GM21515 (cell line): Measurements from ENCODE around the gene HSPB3.
"Not testable (repeated sequence)": the region's sequence is repeated elsewhere in the genome, so short reads cannot be mapped to it uniquely, and the experiment has no call there.

Experiments
- ATAC-seq: cut with Tn5 transposase; IDR thresholded peaks from one replicate; pipeline ENCODE4 v1.9.1; 2021; ENCODE audit not compliant: unreplicated experiment

The HSPB3 gene

DNA sequence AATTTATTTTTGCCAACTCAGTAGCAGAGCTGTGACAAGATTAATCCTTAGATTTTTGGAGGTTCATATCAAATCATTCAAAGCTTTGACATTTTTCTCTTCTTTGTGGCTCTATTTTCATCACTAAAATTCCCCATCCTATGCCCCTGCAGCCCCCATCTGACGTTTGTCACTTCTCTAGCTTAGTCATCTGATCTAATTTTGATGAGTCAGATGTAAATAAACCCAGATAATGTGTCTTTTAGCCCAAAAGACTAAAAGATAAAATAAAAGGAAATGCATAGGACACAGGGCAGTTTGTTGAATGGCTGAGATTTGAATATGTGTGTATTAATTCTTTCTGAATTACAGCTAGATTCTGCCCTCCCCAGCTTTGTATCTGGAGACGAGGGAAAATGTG lies 897 bp upstream of the HSPB3 start:
- no peak for ATAC-seq

DNA sequence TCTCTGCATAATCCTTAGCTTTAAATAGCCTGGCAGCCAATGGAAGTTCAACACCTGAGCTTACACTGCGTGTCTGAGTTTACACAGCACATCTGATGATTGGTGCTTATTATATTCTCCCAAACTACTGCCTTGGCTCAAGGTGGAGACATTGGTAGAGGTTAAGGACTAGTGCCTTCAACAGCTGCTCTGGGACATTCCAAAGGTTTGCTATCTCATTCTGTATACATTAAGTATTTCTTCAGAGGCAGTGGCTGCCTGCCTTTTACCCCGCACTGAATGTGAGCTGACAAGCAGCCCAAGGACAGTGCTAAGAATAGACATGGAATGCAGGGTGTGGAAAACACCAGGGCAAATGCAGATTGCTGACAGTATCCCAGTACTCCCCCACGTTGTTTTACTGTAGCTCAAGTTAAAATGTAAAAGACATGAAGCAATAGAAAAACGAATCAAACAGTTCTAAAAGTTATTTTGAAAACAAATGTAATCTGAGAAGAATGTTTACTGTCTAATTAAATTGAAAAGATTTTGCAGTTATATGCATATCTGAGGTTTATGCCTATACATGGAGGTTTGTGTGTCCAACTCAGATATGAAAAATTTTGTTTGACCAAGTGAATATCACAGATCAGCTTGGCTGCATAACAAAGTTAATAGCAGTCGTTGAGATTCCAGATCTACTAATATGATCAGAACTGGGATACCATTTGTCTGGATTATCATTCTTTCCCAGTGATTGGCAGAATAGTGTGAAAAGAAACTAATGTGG lies 1.8 kb downstream of the HSPB3 start:
- no peak for ATAC-seq

DNA sequence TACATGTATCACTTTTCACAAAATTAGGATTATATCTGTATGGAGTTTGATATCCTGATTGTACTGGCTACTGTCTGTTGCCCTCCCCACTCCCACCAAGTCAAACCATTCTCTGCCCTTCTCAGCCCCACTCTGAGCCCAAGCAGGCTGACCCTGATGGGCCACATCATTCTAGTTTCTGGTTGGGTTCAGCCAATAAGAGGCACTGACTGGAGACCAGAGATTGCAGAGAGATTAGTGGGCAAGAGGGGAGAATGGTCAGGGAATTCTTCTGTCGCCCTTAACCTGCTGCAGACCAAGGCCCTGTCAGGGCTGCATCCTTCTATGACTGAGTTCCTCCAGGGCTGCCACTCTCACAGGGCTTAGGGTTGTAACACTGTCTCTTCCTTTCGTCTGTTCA lies 2.7 kb downstream of the HSPB3 start:
- no peak for ATAC-seq

DNA sequence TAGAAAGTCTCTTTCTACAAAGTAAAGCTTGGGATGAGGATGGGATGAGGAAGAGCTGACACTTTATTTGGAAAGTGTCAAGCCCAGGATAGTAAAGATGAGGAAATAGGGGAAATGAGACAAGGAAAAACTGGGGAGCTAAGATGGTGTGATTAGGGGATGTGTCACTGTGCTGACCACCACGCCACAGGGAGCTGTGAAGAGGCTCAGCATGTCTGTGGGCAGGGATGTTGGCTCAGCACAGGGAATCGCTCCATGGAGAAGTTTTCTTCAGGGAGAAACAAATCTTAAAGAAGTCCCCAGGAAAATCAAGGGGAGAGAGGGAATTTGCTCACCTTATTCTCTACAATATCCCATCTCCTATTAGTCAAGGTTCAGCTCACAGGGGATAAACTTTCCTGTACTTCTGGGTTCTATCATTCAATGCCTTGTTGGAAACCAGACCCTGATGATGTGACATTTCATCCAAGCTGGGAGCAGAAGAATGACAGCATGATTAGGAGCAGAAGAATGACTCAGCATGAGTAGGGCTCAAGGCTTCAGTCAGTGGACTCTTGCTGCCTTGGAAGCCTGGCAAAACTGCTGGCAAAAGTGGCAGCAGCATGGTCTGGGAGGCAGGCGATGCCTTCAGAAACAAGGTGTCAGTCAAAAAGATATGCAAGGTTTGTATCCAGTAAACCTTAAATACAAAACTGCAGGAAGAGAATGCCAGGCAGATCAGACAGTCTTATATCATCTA lies 4.9 kb downstream of the HSPB3 start:
- no peak for ATAC-seq

DNA sequence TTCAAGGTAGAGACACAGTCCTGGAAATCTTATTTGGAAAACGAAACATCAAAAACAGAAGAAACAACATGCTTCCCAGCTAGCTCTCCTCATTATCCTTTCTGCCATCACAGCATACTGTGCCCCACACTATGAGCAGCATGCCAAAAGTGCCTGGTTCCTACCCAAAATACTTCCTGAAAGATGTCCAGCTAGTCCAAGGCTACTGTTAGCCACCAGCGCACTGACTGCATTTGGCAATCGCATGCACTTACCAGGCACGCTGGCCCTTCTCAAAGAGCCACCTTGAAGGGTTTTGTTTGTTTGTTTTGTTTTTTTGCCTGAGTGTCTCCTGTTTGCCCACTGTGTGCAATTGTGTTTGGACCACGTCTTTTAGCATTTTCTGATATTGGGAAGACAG lies 6.8 kb downstream of the HSPB3 start:
- no peak for ATAC-seq

DNA sequence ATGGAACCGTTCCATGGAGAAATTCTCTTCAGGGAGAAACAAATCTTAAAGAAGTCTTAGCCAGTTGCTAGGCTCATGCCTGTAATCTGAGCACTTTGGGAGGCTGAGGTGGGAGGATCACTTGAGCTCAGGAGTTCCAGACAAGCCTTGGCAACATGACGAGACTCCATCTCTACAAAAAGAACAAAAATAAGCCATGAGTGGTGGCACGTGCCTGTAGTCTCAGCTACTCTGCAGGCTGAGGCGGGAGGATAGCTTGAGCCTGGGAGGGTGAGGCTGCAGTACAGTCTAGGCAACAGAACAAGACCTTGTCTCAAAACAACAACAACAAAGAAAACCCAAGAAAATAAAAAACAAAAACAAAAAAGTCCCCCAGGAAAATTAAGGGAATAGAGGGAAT lies 8.2 kb downstream of the HSPB3 start:
- ATAC-seq = no peak

DNA sequence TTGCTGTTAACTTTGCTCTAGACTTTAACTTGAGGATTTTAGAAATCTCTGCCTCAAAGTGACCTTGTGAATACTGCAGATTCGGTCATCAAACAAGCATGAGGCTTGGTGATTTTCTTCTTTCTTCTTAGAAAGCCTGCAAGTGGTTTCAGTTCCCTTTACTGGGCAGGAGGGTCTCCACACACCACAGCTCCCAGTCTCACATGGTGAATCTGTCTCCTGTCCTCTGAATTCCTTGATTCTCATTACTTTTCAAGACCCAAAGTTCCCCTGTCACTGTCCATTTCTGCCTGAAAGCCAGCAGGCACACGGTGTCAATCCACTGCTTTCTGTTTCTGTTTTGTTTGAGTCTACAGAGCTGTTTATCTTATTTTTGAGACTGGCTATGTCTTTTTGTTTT lies 14.1 kb downstream of the HSPB3 start:
- peak; percentile 89 for ATAC-seq

DNA sequence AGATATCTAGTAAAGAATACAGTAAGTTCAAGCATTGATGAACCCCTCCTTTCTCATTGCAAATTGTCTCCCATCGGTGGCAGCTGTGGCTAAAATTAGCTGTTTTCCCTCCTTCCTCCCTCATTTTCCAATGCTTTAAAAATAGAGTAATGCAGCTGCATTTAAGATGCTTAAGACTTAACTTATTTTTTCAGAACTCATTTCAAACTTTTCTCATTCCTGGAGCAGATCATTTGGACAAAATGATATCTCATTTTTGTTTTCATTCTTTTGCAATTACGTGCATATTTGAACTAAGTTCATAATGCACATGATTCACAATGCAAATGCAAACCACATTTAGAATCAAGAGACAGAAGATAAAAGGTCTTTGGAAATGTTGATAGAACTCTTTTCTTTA lies 14.6 kb downstream of the HSPB3 start:
- ATAC-seq = no peak

DNA sequence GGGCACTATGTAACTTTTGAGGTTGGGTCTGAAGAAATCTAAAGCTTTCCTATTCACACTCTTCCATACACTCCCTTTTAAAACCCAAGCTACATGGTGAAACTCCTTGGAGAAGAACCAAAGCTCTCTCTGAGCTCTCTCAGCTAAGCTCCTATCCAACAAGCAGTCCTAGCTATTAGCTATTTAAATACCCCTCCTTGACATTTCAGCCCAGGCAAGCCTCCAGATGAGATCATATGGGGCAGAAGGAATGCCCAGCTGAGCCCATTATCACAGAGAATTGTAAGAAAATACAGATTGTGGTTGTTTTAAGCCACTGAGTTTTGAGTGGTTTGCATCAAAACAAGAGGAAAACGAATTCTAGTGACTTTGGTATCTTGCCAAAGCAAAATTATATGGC lies 15.2 kb downstream of the HSPB3 start:
- ATAC-seq = no peak

DNA sequence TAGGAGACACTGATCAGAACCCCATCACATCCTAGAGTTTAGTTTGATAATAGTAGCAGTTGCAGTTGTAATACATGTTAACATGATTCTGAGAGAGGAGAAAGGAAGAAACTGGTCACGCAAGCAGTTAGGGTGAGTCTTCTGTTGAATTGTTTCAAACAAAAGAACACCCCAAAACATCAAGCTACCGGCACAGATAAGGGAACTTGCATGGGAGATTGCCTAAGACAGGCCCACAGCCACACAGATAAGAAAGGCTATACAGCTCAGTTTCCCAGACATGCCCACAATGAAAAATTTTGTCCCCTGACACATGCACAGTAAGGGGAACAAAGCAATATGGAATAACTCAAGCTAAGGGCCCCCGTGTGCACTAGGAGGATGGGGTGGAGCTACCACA lies 15.9 kb downstream of the HSPB3 start:
- ATAC-seq = no peak

DNA sequence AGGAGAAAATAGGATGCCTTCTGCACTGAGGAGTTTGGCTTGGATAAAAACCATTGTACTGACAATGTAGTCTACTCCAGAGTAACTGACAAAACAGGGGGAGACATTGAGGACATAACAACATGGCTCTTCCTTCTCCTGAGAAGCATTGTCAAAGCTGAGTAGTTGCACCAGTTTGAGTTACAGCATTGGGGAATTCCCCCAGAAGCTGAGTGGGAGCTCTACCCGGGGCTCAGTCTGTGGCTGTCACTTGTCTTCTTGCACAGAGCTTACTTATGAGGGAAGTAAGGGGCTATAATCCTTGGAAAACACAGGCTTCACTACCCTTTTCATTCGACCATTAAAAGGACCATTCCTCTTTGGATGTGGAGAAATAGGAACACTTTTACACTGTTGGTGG lies 21.2 kb downstream of the HSPB3 start:
- ATAC-seq = no peak

DNA sequence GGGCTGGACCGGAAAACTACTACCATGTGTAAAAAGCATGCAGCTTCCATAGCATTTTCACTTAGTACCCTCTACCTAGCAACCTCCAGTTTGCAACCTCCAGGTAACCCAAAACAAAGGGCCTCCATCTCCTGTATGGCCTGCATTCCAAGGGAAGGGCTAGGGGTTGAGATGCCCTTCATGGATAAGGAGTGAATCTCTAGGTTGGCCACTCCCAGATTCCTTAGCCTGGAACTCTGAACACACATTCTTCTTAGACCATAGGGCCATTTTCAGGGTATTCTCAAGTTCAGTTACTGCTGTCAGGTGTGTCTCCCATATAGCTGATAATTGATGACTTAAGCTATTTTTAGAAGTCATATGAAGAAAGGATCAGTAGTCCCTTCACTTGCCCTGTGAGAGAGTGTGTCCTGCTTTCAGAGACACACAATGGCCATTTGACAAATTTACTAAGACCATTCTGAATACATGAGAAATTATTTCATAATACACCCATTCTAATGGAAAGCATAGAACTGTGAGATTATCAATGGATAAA lies 22.5 kb downstream of the HSPB3 start:
- ATAC-seq = no peak

DNA sequence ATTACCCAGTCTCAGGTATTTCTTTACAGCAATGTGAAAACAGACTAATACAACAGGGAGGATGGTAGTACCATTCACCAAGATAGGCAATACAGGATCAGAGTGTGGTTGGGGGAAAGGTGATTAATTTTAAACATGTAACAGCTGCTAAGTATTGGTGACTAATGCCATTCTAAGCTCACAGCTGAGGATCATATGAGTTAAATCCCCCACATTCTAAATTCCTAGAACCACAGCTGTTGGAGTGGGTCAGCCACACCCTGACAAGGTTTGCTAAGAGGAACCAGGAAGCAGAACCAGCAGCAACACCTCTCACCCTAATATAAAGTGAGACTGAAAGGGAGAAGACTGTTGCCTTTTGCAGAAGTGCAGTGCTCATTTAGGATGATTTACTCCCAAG lies 24.8 kb downstream of the HSPB3 start:
- ATAC-seq = no peak

DNA sequence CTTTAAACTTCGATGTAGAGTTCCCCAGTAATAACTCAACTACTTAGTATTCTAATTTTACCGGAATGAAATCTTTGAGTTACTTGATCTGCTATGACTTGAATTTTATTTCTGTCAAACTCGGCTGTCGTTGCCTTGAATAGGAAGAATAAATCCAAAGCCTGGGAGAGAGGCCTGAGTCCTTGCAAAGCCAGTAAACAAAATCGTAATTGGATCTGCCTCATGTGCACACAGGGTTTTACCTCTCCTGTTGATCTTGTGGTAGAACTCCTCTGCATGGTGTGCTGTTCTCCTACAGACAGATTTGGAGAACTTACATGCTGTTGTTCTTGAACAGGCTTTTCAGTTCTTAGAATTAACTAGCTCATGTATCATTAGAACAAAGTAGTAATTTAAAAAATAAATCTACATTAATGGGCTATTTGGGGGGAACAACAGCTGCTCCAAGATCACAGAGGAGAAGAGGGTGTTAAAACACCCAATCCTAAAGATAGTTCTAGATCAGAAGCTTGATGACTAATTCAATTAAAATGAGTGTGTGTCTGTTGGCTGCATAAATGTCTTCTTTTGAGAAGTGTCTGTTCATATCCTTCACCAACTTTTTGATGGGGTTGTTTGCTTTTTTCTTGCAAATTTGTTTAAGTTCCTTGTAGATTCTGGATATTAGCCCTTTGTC lies 28.9 kb downstream of the HSPB3 start:
- no peak for ATAC-seq

DNA sequence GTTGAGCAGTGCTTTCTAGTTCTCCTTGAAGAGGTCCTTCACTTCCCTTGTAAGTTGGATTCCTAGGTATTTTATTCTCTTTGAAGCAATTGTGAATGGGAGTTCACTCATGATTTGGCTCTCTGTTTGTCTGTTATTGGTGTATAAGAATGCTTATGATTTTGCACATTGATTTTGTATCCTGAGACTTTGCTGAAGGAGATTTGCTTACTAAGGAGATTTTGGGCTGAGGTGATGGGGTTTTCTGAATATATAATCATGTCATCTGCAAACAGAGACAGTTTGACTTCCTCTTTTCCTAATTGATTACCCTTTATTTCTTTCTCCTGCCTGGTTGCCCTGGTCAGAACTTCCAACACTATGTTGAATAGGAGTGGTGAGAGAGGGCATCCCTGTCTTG lies 30.2 kb downstream of the HSPB3 start:
- ATAC-seq = not testable (repeated sequence)

DNA sequence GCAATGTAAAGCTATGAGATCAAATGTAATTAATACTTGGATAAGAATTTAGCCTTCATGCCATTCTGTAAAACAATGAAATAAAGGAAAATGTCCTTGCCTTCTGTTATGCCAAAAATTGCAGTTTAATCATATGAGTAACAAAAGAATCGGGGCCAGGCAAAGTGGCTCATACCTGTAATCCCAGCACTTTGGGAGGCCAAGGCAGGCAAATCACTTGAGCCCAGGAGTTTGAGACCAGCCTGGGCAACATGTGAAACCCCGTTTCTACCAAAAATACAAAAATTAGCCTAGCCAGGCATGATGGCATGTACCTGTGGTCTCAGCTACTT lies 34.1 kb downstream of the HSPB3 start:
- not testable (repeated sequence) for ATAC-seq

DNA sequence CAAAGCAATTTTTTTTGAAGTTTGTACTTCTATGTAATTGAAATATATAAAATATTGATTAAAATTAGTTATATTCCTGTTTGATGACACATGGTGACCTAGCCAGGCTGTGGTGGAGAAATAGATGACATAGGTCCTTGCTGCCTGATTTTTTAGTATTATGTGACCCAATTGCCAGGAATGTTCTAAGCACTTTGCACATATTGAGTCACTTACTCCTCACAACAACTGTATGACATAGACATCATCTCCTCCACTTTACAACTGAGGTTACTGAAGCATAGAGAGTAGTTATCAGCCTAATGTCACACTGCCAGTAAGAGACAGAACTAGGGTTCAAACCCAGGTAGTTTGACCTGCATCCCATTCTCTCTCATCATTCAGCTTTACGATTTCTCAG lies 35.8 kb downstream of the HSPB3 start:
- no peak for ATAC-seq

DNA sequence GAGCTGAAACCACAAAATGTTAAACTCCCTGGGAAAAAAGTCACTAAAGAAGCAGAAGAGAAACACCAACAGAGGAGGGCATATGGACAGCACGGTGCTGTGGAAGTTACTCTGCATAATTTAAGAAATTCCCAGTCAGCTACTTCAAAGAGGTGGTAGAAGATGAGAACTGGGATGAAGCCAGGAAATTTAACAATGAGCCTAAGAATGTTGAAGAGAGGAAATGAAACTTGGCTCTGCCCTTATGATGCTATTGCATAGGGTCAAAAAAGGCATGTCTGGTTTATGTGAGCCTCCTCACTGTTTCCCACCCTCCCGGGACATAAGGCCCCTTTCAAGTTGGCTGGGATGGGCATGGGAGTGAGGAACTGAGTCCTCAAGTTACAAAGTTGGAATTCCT lies 36.7 kb downstream of the HSPB3 start:
- no peak for ATAC-seq

DNA sequence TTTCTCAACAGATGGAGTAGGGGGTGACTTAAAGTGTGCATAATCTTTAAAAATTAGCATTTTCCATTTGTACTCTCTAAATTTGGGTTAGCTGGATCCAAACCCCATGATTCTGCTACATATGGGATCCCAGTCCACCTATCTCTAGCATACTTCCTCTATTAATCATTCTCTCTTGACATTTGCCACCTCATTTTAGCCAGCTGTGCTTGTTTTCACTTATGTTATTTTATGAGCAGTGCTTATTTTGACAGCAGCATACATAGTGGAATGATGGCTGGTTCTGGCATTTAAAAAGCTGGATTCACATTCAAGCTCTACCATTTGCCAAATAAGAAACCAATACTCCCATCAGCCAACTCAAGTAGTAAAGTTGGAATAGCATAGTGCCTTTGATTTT lies 39.5 kb downstream of the HSPB3 start:
- no peak for ATAC-seq
